ENCODE data around the gene GPR156.
A peak's percentile ranks its signal among the peaks of the same experiment; 100 is the strongest.
"Not testable (repeated sequence)": the region's sequence is repeated elsewhere in the genome, so short reads cannot be mapped to it uniquely, and the experiment has no call there.

The GPR156 gene

DNA sequence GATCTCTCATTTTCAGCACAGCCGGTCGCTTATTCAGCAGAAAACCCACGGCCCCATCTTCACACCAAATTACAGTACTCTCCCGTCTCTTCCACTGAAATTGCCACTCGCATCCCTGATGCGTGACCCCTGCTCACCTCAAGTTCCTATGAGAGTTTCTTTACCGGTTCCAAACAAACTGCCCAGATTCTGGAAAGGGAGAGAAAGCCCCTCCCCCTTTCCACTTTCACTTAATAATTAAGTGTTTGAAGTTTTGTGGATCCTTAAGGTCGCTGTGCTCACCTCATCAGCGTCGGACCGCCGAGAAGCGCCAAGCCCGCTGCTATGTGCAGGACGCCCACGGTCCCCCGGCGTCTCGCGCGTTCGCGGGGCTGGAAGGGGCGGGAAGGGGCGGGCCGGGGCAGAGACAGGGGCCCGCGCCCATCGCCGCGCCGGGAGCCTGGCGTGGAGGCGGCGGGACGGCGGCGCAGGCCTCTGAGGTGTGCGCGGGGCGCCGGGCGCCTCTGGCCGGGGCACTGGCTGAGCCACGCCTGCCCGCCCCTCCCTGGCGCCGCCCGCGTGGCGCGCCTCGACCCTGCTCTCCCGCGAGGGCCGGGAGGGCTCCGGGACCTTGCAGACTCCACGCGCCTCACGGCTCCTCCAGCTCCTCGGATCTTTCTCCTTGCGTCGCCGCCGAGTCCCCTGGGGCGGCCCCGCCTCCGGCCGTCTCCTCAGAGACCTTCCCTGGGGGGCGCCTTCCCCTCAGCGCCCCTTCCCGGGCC lies at the start of gene GPR156:
Gene GPR156, minus strand, starts transcription at position 476 of the 761 bp plus-strand sequence. CDS start 41,124 bp downstream, outside the sequence.
- no peak for DNase-seq

- no peak for DNase-seq
These were observed 47.6 kb upstream of the GPR156 start for GRCh38 chr3:120332646-120333045.

GRCh38 chr3:120331076-120331475 lies 46.1 kb upstream of the GPR156 start:
- DNase-seq, result no peak

DNA sequence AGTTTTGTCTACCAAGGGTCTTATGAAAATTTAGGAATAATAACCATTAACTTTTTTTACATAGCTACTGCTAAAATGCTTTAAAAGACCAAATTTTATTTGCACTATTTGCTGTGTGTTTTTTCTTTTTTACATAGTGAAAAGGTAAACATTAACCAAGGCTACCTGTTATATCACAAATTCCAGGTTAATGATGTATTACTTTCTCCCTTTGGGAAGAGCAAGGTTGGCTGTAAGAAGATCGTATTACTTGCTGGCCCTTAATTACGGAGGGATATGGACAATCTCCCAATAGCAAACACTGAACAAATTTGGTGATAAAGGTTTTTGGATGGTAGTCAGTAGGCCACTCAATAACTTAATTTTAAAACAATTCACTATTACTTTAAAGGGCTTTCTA lies 41.8 kb upstream of the GPR156 start:
- DNase-seq, result no peak

DNA sequence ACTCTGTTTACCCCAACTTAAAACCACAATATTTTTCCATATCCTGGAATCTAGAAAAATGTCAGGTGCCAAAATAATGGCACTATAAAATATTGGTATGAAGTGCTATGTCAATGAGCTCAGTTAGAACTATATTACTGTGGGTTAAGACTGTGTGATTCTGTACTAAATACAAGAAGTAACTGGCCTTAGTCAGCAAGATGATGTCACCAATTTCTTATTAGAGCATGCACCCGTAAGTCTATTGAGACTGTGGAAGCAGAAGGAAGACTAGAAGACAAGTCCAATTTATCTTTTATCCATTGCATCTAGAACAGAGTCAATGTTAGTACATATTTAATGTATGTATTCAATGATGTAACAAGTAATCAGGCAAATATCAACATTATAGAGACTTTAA lies 39.2 kb upstream of the GPR156 start:
- no peak for DNase-seq

- peak; percentile 4 for DNase-seq
These were observed 38.7 kb upstream of the GPR156 start for GRCh38 chr3:120323761-120324160.

DNA sequence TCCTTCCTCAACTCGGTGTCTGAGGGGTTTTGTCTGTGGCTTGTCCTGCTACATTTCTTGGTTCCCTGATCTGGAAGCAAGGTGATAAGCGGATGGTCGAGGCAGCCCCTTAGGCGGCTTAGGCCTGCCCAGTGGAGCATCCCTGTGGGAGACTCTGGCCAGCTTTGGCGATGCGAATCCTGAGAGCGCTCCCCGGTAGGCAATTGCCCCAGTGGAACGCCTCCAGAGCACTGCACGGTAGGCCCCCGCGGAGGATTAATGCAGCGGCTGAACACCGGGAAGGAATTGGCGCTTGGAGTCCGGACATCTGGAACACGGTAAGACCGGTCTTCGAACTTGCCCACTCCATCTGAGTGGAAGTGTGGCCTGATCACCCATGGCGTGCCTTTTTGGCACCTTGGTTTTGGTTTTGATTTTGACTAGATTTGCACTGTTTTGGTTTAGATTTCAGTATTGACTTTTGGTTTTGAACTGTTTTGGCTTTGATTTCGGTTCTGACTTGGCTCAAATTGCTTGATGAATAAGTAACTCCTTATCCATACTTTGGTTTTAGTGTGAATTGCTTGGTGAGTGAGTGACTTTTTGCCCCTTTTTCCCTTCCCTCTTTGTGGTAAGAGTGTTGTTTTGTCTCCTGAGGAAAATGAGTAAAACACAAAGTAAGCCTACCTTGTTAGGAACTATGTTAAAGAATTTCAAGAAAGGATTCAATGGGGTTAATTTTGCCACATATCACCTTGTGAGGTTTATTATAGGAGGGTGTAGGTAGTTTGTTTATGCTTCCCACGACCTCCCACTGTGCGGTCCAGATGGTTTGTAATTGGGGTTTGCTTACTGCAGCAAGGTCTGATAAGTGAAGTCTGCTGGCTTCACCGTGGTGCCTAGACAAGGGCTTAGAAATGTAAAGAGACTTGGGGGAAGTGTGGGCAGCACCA lies 27.1 kb upstream of the GPR156 start:
- DNase-seq, result no peak

DNA sequence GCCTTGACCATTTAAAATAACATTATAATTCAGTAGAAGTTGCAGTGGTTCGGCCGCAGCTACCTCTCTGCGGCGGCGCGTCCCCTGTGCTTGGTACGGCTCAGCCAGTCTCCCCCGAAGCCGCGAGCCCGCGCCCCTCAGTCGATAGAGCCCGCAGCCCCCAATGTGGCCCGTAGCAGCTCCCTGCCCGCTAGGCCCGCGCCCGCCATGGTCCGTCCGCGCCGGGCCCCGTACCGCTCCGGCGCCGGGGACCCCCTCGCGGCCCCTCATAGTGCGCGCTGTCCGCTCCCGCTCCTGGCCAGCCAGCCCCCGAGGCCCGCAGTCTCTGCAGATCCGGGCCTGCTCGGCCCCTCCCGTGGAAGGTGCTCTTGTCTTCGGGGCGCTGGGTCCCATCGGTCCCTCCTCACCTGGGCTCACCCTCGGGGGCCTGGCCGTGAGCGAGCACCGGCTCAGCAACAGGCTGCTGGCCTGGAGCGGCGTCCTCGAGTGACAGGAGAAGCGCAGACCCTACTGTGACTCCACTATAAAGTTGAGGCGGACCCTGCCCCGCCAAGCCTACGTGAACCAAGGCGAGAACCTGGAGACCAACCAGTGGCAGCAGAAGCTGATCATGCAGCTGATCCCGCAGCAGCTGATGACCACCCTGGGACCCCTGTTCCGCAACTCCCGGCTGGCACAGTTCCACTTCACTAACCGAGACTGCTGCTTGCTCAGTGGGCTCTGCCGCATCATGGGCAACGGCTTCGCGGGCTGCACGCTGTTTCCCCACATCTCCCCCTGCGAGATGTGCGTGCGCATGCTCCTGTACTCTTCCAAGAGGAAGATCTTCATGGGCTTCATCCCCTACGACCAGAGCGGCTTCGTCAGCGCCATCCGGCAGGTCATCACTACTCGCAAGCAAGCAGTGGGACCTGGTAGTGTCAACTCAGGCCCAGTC lies 21.8 kb upstream of the GPR156 start:
- DNase-seq, result no peak

DNA sequence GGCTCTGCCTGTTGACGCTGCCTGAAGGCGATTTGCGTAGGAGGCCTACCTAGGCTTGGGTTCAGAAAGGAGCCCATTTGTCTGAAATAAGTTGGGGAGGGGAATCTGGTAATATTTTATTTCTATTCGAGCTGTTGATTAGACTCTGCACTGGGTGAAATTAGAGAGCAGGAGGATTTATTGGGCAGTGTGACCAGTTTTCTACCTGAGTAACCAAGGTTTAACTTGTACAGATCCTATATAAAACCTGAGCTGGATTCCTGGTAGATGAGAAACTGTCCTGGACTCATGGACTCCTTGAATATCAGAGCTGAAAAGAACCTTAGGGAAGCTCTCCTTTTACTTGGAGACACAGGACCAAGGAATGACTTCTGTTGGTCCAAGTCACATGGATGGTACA lies 19.6 kb upstream of the GPR156 start:
- DNase-seq, result no peak

DNA sequence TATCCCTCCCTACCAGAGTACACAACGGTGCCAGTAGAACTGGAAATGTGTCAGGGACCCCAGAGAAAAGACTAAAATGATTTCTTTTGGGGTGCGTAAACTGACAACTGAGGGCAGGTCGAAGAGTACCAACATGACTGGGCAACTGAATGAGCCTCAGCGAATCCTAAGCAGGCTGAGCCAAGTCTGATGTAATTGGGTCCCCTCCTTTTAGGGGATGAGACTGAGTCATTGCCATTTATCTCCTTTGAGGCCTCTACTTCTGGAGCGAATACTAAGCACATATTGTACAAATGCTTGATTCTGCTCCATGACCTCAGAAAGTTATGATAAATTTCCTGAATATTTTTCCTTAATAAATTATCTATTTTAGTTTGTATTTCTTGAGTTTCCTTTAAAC lies 17.3 kb upstream of the GPR156 start:
- DNase-seq, result no peak

GRCh38 chr3:120300971-120301370 lies 15.9 kb upstream of the GPR156 start:
- no peak for DNase-seq

DNA sequence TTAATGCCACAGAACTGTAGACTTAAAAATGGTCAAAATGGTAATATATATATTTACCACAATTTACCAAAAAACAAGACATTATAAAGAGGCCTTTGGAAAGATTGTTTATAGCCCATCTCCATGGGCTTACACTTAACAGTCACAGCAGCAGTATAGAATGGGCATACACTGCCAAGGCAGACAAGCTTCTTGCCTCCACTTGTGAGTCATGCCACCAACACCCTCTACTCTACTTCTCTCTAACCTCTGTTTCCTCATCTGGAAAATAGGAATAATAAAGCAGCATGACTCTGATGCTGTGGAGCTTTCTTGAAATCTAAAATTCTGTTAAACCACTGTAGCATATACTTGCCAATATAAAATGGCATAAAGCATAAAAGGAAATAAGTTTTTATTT lies 14.4 kb upstream of the GPR156 start:
- no peak for DNase-seq

- no peak for DNase-seq
These were observed 14.0 kb upstream of the GPR156 start for GRCh38 chr3:120298996-120299395.

- not testable (repeated sequence) for DNase-seq
These were observed 6.5 kb upstream of the GPR156 start for GRCh38 chr3:120291552-120291951.

GRCh38 chr3:120289636-120290035 lies 4.6 kb upstream of the GPR156 start:
- DNase-seq, result no peak

- DNase-seq, result no peak
These were observed 1.4 kb upstream of the GPR156 start for GRCh38 chr3:120286465-120286864.

- no peak for DNase-seq
These were observed 453 bp upstream of the GPR156 start for GRCh38 chr3:120285508-120285841.

GRCh38 chr3:120281261-120281660 lies 3.8 kb downstream of the GPR156 start:
- DNase-seq, result no peak

GRCh38 chr3:120280566-120280965 lies 4.5 kb downstream of the GPR156 start:
- no peak for DNase-seq

- no peak for DNase-seq
These were observed 5.0 kb downstream of the GPR156 start for GRCh38 chr3:120280026-120280425.

DNA sequence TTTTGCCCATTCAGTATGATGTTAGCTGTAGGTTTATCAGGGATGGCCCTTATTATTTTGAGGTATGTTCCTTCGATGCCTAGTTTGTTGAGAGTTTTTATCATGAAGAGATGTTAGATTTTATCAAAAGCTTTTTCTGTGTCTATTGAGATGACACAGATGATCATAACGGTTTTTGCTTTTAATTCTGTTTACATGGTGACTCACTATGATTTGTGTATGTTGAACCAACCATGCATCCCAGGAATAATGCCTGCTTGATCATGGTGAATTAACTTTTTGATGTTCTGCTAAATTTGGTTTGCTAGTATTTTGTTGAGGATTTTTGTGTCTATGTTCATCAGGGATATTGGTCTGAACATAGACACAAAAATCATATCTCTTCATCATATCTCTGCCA lies 8.3 kb downstream of the GPR156 start:
- no peak for DNase-seq

- no peak for DNase-seq
These were observed 9.4 kb downstream of the GPR156 start for GRCh38 chr3:120275618-120276017.

DNA sequence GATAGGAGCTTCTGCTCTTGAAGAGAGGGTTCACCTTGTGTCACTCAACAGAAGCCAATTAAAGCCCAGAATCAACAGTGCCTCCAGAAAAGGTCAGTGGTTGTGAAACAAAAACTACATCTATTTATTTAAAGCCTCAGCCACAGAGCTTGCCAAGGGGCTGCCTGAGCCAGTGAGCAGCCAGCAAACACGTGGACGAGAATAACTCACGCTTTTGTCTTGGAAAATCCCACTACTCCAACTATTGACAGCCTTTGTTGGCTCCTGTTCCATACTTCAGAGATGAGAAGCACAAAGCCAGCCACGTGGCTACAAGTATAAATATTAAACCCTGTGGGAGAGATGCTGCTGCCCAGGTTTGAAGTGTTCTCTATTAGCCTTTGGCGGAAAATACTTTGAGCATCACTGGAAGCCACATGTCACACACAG lies 10.3 kb downstream of the GPR156 start:
- DNase-seq, result no peak
